Endothelial cell of umbilical vein (primary cell): ENCODE data around the gene THSD7B. TPM values are rescaled to one million over a fixed set of nuclear protein-coding genes. Genes with fewer than 3 reads are reported as not detected.

Experiments
- BruUV-seq: library from RNA; stranded (reverse); fragments of 400-500 nt; replicated peaks from 2 replicates; lab custom pipeline; 2021; lab: Mats Ljungman, UMichigan
- CTCF ChIA-PET: fragments of 300-600, 350-600 bp; sonication (Branson Sonifier 250); formaldehyde crosslinking; loops from one replicate; lab custom pipeline; 2021; ENCODE audit warnings: antibody characterized with exemption, inconsistent platforms; lab: Charles Lee
- POLR2A ChIA-PET: fragments of 300-600, 350-600 bp; sonication (Branson Sonifier 250); formaldehyde crosslinking; loops from one replicate; lab custom pipeline; 2021; ENCODE audit warnings: antibody characterized with exemption, inconsistent platforms; lab: Charles Lee
- DNase-seq: peaks from one replicate; pipeline ENCODE4 v3.0.0-alpha.2; 2011; ENCODE audit warnings: low read depth, low spot score
- FAIRE-seq: peaks from 2 replicates; lab custom pipeline; 2011; peaks lifted over from hg19 to GRCh38; lab: Jason Lieb, UNC
- H2AFZ ChIP-seq: 2 replicates; pipeline ENCODE4 v1.6.0; 2012; ENCODE audit warnings: low read depth, low read length, control low read depth, inconsistent platforms
- H3K27ac ChIP-seq: 2 replicates; pipeline ENCODE4 v1.5.1; 2011; ENCODE audit warnings: low read depth, mild to moderate bottlenecking, control low read depth, low read length, moderate library complexity; ENCODE audit not compliant: insufficient read depth
- H3K27me3 ChIP-seq, 2 experiments: 2 replicates each; pipeline versions ENCODE4 v1.6.0 to v1.6.1; 2011; ENCODE audit warnings: low read length in 2 of 2, mixed read lengths in 1 of 2; ENCODE audit not compliant: control insufficient read depth in 2 of 2, insufficient read depth in 2 of 2
- H3K36me3 ChIP-seq, 2 experiments: 2 replicates in 1 of 2; 3 replicates in 1 of 2; pipeline ENCODE4 v1.5.1; 2011; ENCODE audit warnings: low read length in 2 of 2, mild to moderate bottlenecking in 1 of 2, moderate library complexity in 1 of 2; ENCODE audit not compliant: control insufficient read depth in 2 of 2, insufficient read depth in 2 of 2; ENCODE audit errors: extremely low read depth in 1 of 2
- H3K4me1 ChIP-seq: 3 replicates; pipeline ENCODE4 v1.5.1; 2011; ENCODE audit warnings: mild to moderate bottlenecking, low read length; ENCODE audit not compliant: control insufficient read depth, insufficient read depth; ENCODE audit errors: extremely low read depth
- H3K4me2 ChIP-seq: 2 replicates; pipeline ENCODE4 v1.6.1; 2011; ENCODE audit warnings: low read length, control low read depth, mixed read lengths; ENCODE audit not compliant: insufficient read depth
- H3K4me3 ChIP-seq, 3 experiments: fragments of 200-600 bp in 1 of 3; sonication (generic), shearing (Covaris generic) in 1 of 3; replicated peaks in 1 of 3; 2 replicates each; pipeline ENCODE4 v1.5.1; 2011 to 2016; ENCODE audit warnings: control low read depth in 3 of 3, low read length in 3 of 3, mild to moderate bottlenecking in 2 of 3, inconsistent platforms in 1 of 3, low read depth in 1 of 3, moderate library complexity in 1 of 3; ENCODE audit not compliant: insufficient read depth in 1 of 3
- H3K79me2 ChIP-seq: 2 replicates; pipeline ENCODE4 v1.6.0; 2012; ENCODE audit warnings: low read length, inconsistent platforms; ENCODE audit not compliant: control insufficient read depth, insufficient read depth
- H3K9ac ChIP-seq: replicated peaks from 2 replicates; pipeline ENCODE3; 2011; ENCODE audit warnings: low read length, control low read depth; ENCODE audit not compliant: insufficient read depth; ENCODE audit errors: extremely low read depth
- H3K9me1 ChIP-seq: replicated peaks from 3 replicates; pipeline ENCODE4 v1.6.0; 2011; ENCODE audit warnings: mild to moderate bottlenecking, low read length; ENCODE audit not compliant: control insufficient read depth, insufficient read depth; ENCODE audit errors: extremely low read depth
- H3K9me3 ChIP-seq: replicated peaks from 2 replicates; pipeline ENCODE4 v1.5.1; 2012; ENCODE audit warnings: low read length, inconsistent platforms; ENCODE audit not compliant: control insufficient read depth, insufficient read depth
- H4K20me1 ChIP-seq: replicated peaks from 2 replicates; pipeline ENCODE3; 2011; ENCODE audit warnings: mild to moderate bottlenecking, low read length; ENCODE audit not compliant: control insufficient read depth, insufficient read depth; ENCODE audit errors: extremely low read depth
- FOS ChIP-seq: IDR thresholded peaks from 2 replicates; pipeline ENCODE4 v1.6.1; 2011; ENCODE audit warnings: mild to moderate bottlenecking, low read length, moderate library complexity, borderline replicate concordance; ENCODE audit not compliant: insufficient read depth
- GATA2 ChIP-seq: IDR thresholded peaks from 2 replicates; pipeline ENCODE4 v1.7.0; 2011; ENCODE audit warnings: low read depth, mild to moderate bottlenecking, moderate library complexity, mixed read lengths, low read length; ENCODE audit not compliant: insufficient read length, insufficient read depth
- JUN ChIP-seq: IDR thresholded peaks from 2 replicates; pipeline ENCODE4 v1.6.1; 2011; ENCODE audit warnings: borderline replicate concordance, low read depth; ENCODE audit not compliant: insufficient read length, insufficient read depth
- POLR2A ChIP-seq: IDR thresholded peaks from 2 replicates; pipeline ENCODE4 v1.6.1; 2012; ENCODE audit warnings: low read depth, mild to moderate bottlenecking, control low read depth, low read length
- POLR2AphosphoS5 ChIP-seq: IDR thresholded peaks from 2 replicates; pipeline ENCODE4 v1.6.1; 2012; ENCODE audit warnings: low read depth, mild to moderate bottlenecking, control low read depth, low read length, moderate library complexity; ENCODE audit not compliant: insufficient read depth
- dilution Hi-C: fragments of 300-500 bp; cut with MboI; formaldehyde crosslinking; loops from one replicate; pipeline ENCODE4 v1.15.0; 2019; ENCODE audit warnings: low sequenced_read_pairs; ENCODE audit not compliant: extremely low pct_ligation_motif_present
- intact Hi-C: fragments of 100-400 bp; cut with micrococcal nuclease; formaldehyde crosslinking; loops from one replicate; pipeline ENCODE4 v1.10.0; 2022
- polyA plus RNA-seq, 4 experiments: library from polyadenylated mRNA; depleted of rRNA in 3 of 4; stranded (reverse) in 3 of 4; unstranded in 1 of 4; fragments of >200 nt; gene quantifications; 2 replicates each; pipeline versions ENCODE4 v1.2.1 to v1.2.3, GENCODE V29; 2011 to 2012; ENCODE audit warnings: missing spikeins in 1 of 4
- total RNA-seq: library from RNA; stranded (reverse); gene quantifications from 2 replicates; pipeline ENCODE4 v1.2.3, GENCODE V29; 2021
- TF ChIP-seq, protein P1 (sequence below), 2 donors: IDR thresholded peaks; 1 replicate in 1 of 2; 2 replicates in 1 of 2; pipeline ENCODE4 v1.5.1; 2011; ENCODE audit warnings: low read length in 2 of 2, mild to moderate bottlenecking in 2 of 2, moderate library complexity in 2 of 2, control low read depth in 1 of 2, inconsistent platforms in 1 of 2, low read depth in 1 of 2; ENCODE audit not compliant: insufficient read depth in 1 of 2; ENCODE audit errors: extremely low read depth in 1 of 2
- TF ChIP-seq, protein P2 (sequence below): IDR thresholded peaks from 2 replicates; pipeline ENCODE4 v1.6.1; 2011; ENCODE audit not compliant: insufficient read depth, insufficient read length

Gene THSD7B
- total and polyA plus RNA-seq, 2 donors (not counting 3 experiments of a cell fraction or from before 2014, with no cell fraction given) = 0.04 TPM; not detected in 1

DNA sequence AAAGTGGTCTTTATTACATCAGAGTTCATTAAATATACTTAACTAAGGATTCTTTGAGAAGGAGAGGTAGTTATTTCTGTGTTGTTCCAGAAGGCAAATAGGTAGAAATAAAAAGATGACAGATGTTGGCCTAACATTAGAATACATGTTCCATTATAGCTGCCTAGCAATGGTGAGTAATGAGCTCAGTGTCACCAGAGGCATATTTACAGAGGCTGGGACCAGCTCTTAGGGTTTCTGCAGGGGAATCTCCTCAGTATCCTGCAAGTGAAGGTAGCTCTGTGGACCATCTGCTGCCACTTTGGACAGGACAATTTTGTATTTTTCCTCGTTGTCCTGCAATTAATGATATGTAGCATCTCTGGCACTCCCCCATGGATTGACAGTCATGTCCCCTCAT, 416.0 kb downstream of the THSD7B start:
- no peaks in the 10 kb centered on the region for H3K36me3 ChIP-seq
- dilution Hi-C loops = no loop called here
- DNase-seq (no peak), FAIRE-seq (no peak)
- no peaks in the 10 kb centered on the region for H4K20me1 ChIP-seq
- H3K27ac ChIP-seq = no peak overlapping the region
- no peaks in the 10 kb centered on the region for H3K9me1 ChIP-seq
- no peak overlapping the region for H3K9ac ChIP-seq
- H3K27me3 ChIP-seq = no peaks in the 10 kb centered on the region
- ChIA-PET CTCF (no interaction called here), POLR2A (no interaction called here)
- TF ChIP-seq, protein P1, sequence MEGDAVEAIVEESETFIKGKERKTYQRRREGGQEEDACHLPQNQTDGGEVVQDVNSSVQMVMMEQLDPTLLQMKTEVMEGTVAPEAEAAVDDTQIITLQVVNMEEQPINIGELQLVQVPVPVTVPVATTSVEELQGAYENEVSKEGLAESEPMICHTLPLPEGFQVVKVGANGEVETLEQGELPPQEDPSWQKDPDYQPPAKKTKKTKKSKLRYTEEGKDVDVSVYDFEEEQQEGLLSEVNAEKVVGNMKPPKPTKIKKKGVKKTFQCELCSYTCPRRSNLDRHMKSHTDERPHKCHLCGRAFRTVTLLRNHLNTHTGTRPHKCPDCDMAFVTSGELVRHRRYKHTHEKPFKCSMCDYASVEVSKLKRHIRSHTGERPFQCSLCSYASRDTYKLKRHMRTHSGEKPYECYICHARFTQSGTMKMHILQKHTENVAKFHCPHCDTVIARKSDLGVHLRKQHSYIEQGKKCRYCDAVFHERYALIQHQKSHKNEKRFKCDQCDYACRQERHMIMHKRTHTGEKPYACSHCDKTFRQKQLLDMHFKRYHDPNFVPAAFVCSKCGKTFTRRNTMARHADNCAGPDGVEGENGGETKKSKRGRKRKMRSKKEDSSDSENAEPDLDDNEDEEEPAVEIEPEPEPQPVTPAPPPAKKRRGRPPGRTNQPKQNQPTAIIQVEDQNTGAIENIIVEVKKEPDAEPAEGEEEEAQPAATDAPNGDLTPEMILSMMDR (IDR thresholded peaks at IDR 0.05; ENCODE audit: extremely low read depth in 1 of 2, insufficient read depth in 1 of 2, low read depth in 1 of 2, low read length in 2 of 2) = no peak
- TF ChIP-seq FOS = no peak
- TF ChIP-seq, protein P2, sequence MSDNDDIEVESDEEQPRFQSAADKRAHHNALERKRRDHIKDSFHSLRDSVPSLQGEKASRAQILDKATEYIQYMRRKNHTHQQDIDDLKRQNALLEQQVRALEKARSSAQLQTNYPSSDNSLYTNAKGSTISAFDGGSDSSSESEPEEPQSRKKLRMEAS = no peak
- no peak for TF ChIP-seq POLR2A
- TF ChIP-seq JUN = no peak
- TF ChIP-seq POLR2AphosphoS5 = no peak
- no peak for TF ChIP-seq GATA2
- no peaks in the 10 kb centered on the region for H3K9me3 ChIP-seq
- peaks cover 3% of the 10 kb centered on the region for H3K4me1 ChIP-seq
- intact Hi-C loops = loop anchor here (10.0 kb wide), 1 partner anchor 317 kb away; no protein-coding TSS in a partner anchor
- BruUV-seq = no TSS peak
- no peaks in the 10 kb centered on the region for H3K79me2 ChIP-seq
- no peak overlapping the region for H3K4me3 ChIP-seq
- H3K4me2 ChIP-seq = no peak overlapping the region
- H2AFZ ChIP-seq = no peak overlapping the region
